ENCODE results near the gene CYP2A13. TPM values are rescaled to one million over a fixed set of nuclear protein-coding genes. Genes with fewer than 3 reads are reported as not detected.
"Not testable (repeated sequence)": the region's sequence is repeated elsewhere in the genome, so short reads cannot be mapped to it uniquely, and the experiment has no call there.

The CYP2A13 gene
- not detected for total RNA-seq

GRCh38 chr19:41088151-41088550 is at the start of gene CYP2A13:
Gene CYP2A13, plus strand, starts transcription at chr19:41088451. Its CDS starts 21 bp downstream, at chr19:41088472.
- no peak for ATAC-seq
- Histone ChIP-seq H3K4me3 (no peak within 1 kb of the TSS), H3K36me3 (no peaks in the 10 kb centered on the region), H3K4me1 (no peaks in the 10 kb centered on the region), H3K27me3 (peaks cover 63% of the 10 kb centered on the region), H3K9me3 (no peaks in the 10 kb centered on the region), H3K27ac (no peak within 1 kb of the TSS)
- no CpG with 5 or more reads among the region's 2 CpGs for WGBS, 2 donors (ENCODE audit: low coverage in 1 of 2)
- TF ChIP-seq EP300 (IDR thresholded peaks at IDR 0.05) (no peak), POLR2A (IDR thresholded peaks at IDR 0.05) (no peak), POLR2AphosphoS5 (IDR thresholded peaks at IDR 0.05) (no peak), CTCF (IDR thresholded peaks at IDR 0.05) (no peak)

- WGBS, 2 donors (ENCODE audit: low coverage in 1 of 2): 78 to 80% methylated on average over 1 of the region's 1 CpG
These were observed 48.4 kb upstream of the CYP2A13 start for GRCh38 chr19:41039806-41040205.

GRCh38 chr19:41045095-41045494 is 43.2 kb upstream of the CYP2A13 start:
- not testable (repeated sequence) for H3K9me3 ChIP-seq, ATAC-seq
- 43 to 50% methylated on average over 1 of the region's 1 CpG for WGBS, 2 donors (ENCODE audit: low coverage in 1 of 2)

More at GRCh38 chr19:41039806-41040205, 48.4 kb upstream of the CYP2A13 start:
- Histone ChIP-seq H3K27me3 (no peaks in the 10 kb centered on the region), H3K4me3 (no peak overlapping the region), H3K36me3 (no peaks in the 10 kb centered on the region), H3K4me1 (no peaks in the 10 kb centered on the region), H3K27ac (no peak overlapping the region), H3K9me3 (peaks cover 0 to 7% (median 0%) of the 10 kb centered on the region in 3 donors)
- no peak for ATAC-seq
- no peak for TF ChIP-seq CTCF (IDR thresholded peaks at IDR 0.05)
- TF ChIP-seq EP300 (IDR thresholded peaks at IDR 0.05): no peak
- no peak for TF ChIP-seq POLR2AphosphoS5 (IDR thresholded peaks at IDR 0.05)
- TF ChIP-seq POLR2A (IDR thresholded peaks at IDR 0.05): no peak

GRCh38 chr19:41050426-41050825 is 37.8 kb upstream of the CYP2A13 start:
- TF ChIP-seq POLR2A (IDR thresholded peaks at IDR 0.05) (no peak), CTCF (IDR thresholded peaks at IDR 0.05) (no peak), EP300 (IDR thresholded peaks at IDR 0.05) (no peak), POLR2AphosphoS5 (IDR thresholded peaks at IDR 0.05) (no peak)
- no peak overlapping the region for H3K27ac ChIP-seq
- no peak for ATAC-seq
- no peaks in the 10 kb centered on the region for H3K9me3 ChIP-seq
- no peak overlapping the region for H3K4me3 ChIP-seq
- no peaks in the 10 kb centered on the region for H3K4me1 ChIP-seq
- WGBS, 2 donors (ENCODE audit: low coverage in 1 of 2): 67 to 82% methylated on average over 7 to 9 of the region's 13 CpGs
- no peaks in the 10 kb centered on the region for H3K36me3 ChIP-seq
- peaks cover 69% of the 10 kb centered on the region for H3K27me3 ChIP-seq

More at GRCh38 chr19:41045095-41045494, 43.2 kb upstream of the CYP2A13 start:
- H3K27ac ChIP-seq, H3K4me3 ChIP-seq, H3K4me1 ChIP-seq, H3K36me3 ChIP-seq: not testable (repeated sequence)
- peaks cover 33% of the 10 kb centered on the region for H3K27me3 ChIP-seq

- WGBS, 2 donors (ENCODE audit: low coverage in 1 of 2): 40 to 75% methylated on average over 2 to 7 of the region's 7 CpGs
- H3K27ac ChIP-seq, H3K4me3 ChIP-seq, H3K4me1 ChIP-seq, H3K36me3 ChIP-seq, ATAC-seq, H3K9me3 ChIP-seq: not testable (repeated sequence)
- peaks cover 75% of the 10 kb centered on the region for H3K27me3 ChIP-seq
These were observed 36.1 kb upstream of the CYP2A13 start for GRCh38 chr19:41052162-41052561.

- H3K9me3 ChIP-seq, ATAC-seq, H3K27ac ChIP-seq, H3K36me3 ChIP-seq, H3K4me1 ChIP-seq, H3K4me3 ChIP-seq: not testable (repeated sequence)
- 67 to 93% methylated on average over 2 to 9 of the region's 10 CpGs for WGBS, 2 donors (ENCODE audit: low coverage in 1 of 2)
- H3K27me3 ChIP-seq: peaks cover 70% of the 10 kb centered on the region
These were observed 34.9 kb upstream of the CYP2A13 start for GRCh38 chr19:41053331-41053730.

All from gastroesophageal sphincter (tissue), 4 donors.